Bronchial epithelial cell (primary cell): ENCODE results near the gene GPRASP2. TPM values are rescaled to one million over a fixed set of nuclear protein-coding genes. Genes with fewer than 3 reads are reported as not detected.

Source experiments
- DNase-seq: peaks from one replicate; pipeline ENCODE4 v3.0.0-alpha.2; 2010; ENCODE audit warnings: low read depth
- FAIRE-seq: peaks from 2 replicates; lab custom pipeline; 2011; peaks lifted over from hg19 to GRCh38; lab: Jason Lieb, UNC
- H3K27me3 ChIP-seq: 2 replicates; pipeline ENCODE4 v1.5.1; 2011; ENCODE audit warnings: low read length; ENCODE audit not compliant: control insufficient read depth, insufficient read depth
- H3K36me3 ChIP-seq: 2 replicates; pipeline ENCODE4 v1.5.1; 2011; ENCODE audit warnings: low read length; ENCODE audit not compliant: control insufficient read depth, insufficient read depth
- H3K4me3 ChIP-seq: 2 replicates; pipeline ENCODE4 v1.5.1; 2011; ENCODE audit warnings: mild to moderate bottlenecking, low read depth, low read length, control low read depth
- total RNA-seq: library from RNA; depleted of rRNA; stranded (reverse); fragments of >200 nt; gene quantifications from 2 replicates; pipeline ENCODE4 v1.2.1, GENCODE V29; 2014
- TF ChIP-seq, protein P1 (sequence below): IDR thresholded peaks from 2 replicates; pipeline ENCODE4 v1.5.1; 2011; ENCODE audit warnings: mild to moderate bottlenecking, moderate library complexity, low read length, control low read depth, inconsistent platforms; ENCODE audit not compliant: insufficient read depth, severe bottlenecking

Gene GPRASP2
- total RNA-seq, 1 donor from 2014 or later: 4.2 TPM

DNA sequence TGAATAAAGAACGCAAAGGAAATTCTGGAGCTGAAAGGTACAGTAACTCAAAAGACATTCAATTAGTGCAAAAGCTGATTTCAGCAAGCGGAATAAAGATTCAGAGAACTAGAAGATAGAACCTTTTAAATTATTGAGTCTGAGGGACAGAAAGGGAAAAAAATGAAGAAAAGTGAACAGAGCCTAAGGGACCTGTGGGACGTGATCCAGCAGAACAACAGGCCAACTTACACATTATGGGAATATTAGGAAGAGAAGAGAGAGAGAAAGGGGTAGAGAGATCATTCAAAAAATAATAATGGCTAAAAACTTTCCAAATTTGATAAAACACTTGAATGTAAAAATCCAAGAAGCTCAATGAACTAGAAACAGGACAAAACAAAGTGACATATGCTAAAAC lies 17.5 kb upstream of the GPRASP2 start:
- no peak overlapping the region for H3K4me3 ChIP-seq
- TF ChIP-seq, protein P1, sequence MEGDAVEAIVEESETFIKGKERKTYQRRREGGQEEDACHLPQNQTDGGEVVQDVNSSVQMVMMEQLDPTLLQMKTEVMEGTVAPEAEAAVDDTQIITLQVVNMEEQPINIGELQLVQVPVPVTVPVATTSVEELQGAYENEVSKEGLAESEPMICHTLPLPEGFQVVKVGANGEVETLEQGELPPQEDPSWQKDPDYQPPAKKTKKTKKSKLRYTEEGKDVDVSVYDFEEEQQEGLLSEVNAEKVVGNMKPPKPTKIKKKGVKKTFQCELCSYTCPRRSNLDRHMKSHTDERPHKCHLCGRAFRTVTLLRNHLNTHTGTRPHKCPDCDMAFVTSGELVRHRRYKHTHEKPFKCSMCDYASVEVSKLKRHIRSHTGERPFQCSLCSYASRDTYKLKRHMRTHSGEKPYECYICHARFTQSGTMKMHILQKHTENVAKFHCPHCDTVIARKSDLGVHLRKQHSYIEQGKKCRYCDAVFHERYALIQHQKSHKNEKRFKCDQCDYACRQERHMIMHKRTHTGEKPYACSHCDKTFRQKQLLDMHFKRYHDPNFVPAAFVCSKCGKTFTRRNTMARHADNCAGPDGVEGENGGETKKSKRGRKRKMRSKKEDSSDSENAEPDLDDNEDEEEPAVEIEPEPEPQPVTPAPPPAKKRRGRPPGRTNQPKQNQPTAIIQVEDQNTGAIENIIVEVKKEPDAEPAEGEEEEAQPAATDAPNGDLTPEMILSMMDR: no peak
- DNase-seq: no peak
- H3K36me3 ChIP-seq: no peaks in the 10 kb centered on the region
- FAIRE-seq: no peak
- no peaks in the 10 kb centered on the region for H3K27me3 ChIP-seq

DNA sequence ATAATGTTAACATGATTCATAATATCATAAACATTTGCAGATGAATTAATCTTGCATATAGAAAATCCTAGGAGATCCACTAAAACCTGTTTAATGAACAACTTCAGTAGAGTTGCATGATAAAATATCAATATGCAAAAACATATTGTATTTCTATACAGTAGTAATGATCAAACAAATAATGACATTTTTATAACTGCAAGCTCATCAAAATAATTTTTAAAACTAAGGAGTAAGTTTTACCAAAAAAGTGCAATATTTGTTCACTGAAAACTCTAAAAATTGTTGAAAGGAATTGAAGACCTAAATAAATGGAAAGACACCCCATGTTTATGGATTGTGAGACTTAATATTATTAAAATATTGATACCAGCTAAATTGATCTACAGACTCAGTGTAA lies 15.9 kb upstream of the GPRASP2 start:
- Histone ChIP-seq H3K4me3 (no peak overlapping the region), H3K36me3 (no peaks in the 10 kb centered on the region), H3K27me3 (no peaks in the 10 kb centered on the region)
- TF ChIP-seq, protein P1: no peak
- DNase-seq: no peak
- no peak for FAIRE-seq

DNA sequence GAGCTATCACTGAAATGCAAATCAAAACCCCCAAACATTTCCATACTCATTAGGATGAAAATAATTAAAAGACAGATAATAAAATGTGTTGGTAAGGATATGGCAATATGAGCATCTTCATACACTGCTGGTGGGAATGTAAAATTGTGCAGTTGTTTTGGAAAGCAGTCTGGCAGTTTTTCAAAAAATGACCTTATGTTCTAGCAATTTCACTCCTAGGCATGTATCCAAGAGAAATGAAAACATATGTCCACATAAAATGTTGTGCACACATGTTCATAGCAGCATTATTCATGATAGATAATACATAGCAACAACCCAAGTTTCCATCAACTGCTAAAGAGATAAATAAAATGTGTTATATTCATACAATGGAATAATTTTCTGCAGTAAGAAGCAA lies 14.8 kb upstream of the GPRASP2 start:
- TF ChIP-seq, protein P1: no peak
- no peaks in the 10 kb centered on the region for H3K27me3 ChIP-seq
- no peak overlapping the region for H3K4me3 ChIP-seq
- FAIRE-seq (no peak), DNase-seq (peak; percentile 1)
- no peaks in the 10 kb centered on the region for H3K36me3 ChIP-seq

DNA sequence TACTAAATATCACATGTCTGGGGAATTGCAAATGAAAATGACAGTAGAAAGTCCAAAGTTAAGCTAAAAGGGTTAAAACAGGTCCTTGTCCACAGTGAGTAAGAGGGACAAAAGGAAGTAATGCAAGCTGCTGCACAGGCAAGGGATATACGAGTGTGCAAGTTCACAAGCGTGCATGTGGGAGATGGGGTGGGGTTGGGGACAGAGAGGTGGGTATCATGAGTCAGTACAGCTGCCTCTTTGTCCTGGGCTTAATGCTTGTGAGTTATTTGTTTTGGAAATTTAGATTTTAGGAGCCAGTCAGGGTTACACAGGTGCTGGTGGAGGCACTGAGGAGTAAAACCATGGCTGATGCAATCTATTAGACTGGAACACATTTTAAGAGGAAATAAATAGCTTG lies 3.3 kb upstream of the GPRASP2 start:
- no peaks in the 10 kb centered on the region for H3K36me3 ChIP-seq
- FAIRE-seq (no peak), DNase-seq (no peak)
- TF ChIP-seq, protein P1: no peak
- no peaks in the 10 kb centered on the region for H3K27me3 ChIP-seq
- no peak overlapping the region for H3K4me3 ChIP-seq

DNA sequence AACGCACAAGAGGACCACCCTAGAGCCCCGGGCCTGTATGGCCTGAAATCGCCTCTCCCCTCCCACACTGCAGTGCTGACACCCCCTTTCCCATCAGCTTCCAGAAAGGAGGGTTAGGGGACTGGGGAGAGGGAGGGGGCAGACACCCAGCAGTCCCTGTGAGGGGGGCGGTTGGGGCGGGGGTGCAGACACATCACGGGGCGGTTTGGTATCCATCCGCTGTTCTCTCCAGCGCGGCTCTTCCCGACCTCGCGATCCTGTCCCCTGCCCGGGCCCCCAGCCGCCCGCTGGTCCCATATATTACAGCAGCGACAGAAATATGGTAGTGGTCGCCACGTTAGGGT lies 404 bp upstream of the GPRASP2 start:
- no peaks in the 10 kb centered on the region for H3K36me3 ChIP-seq
- no peak for DNase-seq
- H3K27me3 ChIP-seq: no peaks in the 10 kb centered on the region
- TF ChIP-seq, protein P1: no peak
- peak overlapping the region; percentile 57 for H3K4me3 ChIP-seq
- no peak for FAIRE-seq

DNA sequence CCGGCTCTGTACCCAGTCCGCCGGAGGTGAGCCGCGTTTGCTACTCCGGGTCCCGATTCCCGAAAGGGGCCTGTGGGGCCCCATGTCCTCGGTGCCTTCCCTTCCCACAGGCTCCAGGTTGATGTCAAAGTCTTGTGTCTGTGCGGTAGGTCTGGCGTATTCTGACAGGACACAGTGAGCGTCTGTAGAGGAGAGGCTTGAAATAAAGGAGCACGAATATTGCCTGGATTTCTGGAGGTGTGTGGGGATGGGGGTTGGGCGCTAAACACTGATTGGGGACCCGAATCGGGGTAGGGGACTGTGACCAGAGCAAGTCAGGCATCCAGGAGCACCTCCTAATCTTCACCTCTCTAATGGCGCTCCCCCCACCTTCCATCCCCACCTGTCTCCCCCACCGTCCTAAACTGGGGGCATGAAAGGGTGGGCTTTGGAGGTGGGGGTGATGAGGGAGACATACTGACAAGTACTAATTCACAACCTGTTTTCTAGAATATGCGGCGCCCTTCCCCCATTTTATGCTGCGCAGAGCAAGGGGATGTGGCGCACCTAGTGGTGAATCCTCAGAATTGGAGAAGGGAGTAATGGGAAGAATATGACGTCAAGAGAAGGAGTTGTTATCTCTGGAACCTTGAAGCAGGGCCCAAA lies 855 bp downstream of the GPRASP2 start:
- FAIRE-seq (no peak), DNase-seq (peak; percentile 34)
- Histone ChIP-seq H3K4me3 (peak overlapping the region; percentile 57), H3K36me3 (no peaks in the 10 kb centered on the region), H3K27me3 (no peaks in the 10 kb centered on the region)
- TF ChIP-seq, protein P1: peak; percentile 50
